SH-SY5Y (cell line): ENCODE results near the gene TCF15.

Source experiments
- GATA2 ChIP-seq: IDR thresholded peaks from 2 replicates; pipeline ENCODE4 v1.6.1; 2011; ENCODE audit warnings: mild to moderate bottlenecking, low read depth, low read length
- GATA3 ChIP-seq: IDR thresholded peaks from 2 replicates; pipeline ENCODE4 v1.6.1; 2011; ENCODE audit warnings: low read depth, mild to moderate bottlenecking, low read length, moderate library complexity

DNA sequence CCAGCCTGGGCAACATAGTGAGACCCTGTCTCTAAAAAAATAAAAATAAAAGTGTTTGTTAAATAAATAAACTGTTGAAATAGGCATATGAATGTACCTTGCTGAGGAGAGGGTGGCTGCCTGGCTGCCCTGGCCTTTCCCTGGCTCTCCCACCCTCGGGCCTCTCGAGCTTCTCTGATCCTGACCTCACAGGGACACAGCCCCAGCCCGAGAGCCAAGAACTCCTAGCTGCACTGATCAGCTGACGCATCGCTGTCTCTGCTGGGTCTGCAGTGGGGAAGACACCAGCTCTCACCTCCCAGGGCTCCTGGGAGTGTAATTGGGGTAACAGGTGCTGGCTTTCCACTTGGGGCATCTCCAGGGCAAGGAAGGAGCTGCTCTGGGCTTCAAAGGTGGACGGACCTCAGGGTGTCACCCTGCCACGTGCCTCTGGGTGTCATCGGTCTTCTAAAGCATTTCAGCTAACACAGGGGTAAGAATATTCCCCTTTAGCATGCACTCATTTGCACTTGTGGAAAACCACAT is 6.9 kb downstream of the TCF15 start:
- TF ChIP-seq GATA2 (no peak), GATA3 (no peak)
